Caco-2 (cell line): ENCODE data around the gene ARHGAP45. TPM values are rescaled to one million over a fixed set of nuclear protein-coding genes. Genes with fewer than 3 reads are reported as not detected.

Experiments
- BruUV-seq: library from RNA; stranded (reverse); fragments of 400-500 nt; replicated peaks from 2 replicates; lab custom pipeline; 2021; lab: Mats Ljungman, UMichigan
- CTCF ChIA-PET: fragments of 300-600 bp; sonication (Branson Sonifier 250); formaldehyde crosslinking; loops from one replicate; lab custom pipeline; 2022; ENCODE audit warnings: antibody characterized with exemption; lab: Charles Lee
- POLR2A ChIA-PET: fragments of 300-600 bp; sonication (Branson Sonifier 250); formaldehyde crosslinking; loops from one replicate; lab custom pipeline; 2022; ENCODE audit warnings: antibody characterized with exemption; lab: Charles Lee
- DNase-seq, 2 experiments: peaks; one replicate each; pipeline versions ENCODE4 v3.0.0 to v3.0.0-alpha.2; 2020 to 2022
- H3K27me3 ChIP-seq: replicated peaks from 2 replicates; pipeline ENCODE4 v1.6.0; 2011; ENCODE audit warnings: low read length; ENCODE audit not compliant: control insufficient read depth, insufficient read depth
- H3K36me3 ChIP-seq: 2 replicates; pipeline ENCODE4 v1.5.1; 2011; ENCODE audit warnings: low read length; ENCODE audit not compliant: control insufficient read depth, insufficient read depth
- H3K4me1 ChIP-seq: fragments of 250-450 bp; sonication (Bioruptor Pico); 2 replicates; pipeline ENCODE4 v1.5.1; 2020; ENCODE audit warnings: mild to moderate bottlenecking
- H3K4me3 ChIP-seq: 2 replicates; pipeline ENCODE4 v1.5.1; 2011; ENCODE audit warnings: low read depth, mild to moderate bottlenecking, control low read depth, low read length
- H3K9me3 ChIP-seq: fragments of 250-450 bp; sonication (Bioruptor Pico); 2 replicates; pipeline ENCODE4 v1.5.1; 2020; ENCODE audit warnings: mild to moderate bottlenecking, moderate library complexity
- H3K27ac Mint-ChIP-seq: one replicate; pipeline ENCODE4 v1.8.0; 2022; ENCODE audit warnings: mixed read lengths; ENCODE audit not compliant: unreplicated experiment
- H3K27me3 Mint-ChIP-seq: one replicate; pipeline ENCODE4 v1.8.0; 2022; ENCODE audit warnings: mixed read lengths; ENCODE audit not compliant: insufficient read depth, unreplicated experiment
- H3K36me3 Mint-ChIP-seq: one replicate; pipeline ENCODE4 v1.8.0; 2022; ENCODE audit warnings: mild to moderate bottlenecking, mixed read lengths; ENCODE audit not compliant: insufficient read depth, unreplicated experiment
- H3K4me1 Mint-ChIP-seq: one replicate; pipeline ENCODE4 v1.8.0; 2022; ENCODE audit warnings: low read depth, mixed read lengths; ENCODE audit not compliant: unreplicated experiment
- H3K4me3 Mint-ChIP-seq: one replicate; pipeline ENCODE4 v1.8.0; 2022; ENCODE audit warnings: mild to moderate bottlenecking, moderate library complexity, mixed read lengths; ENCODE audit not compliant: unreplicated experiment
- H3K9me3 Mint-ChIP-seq: one replicate; pipeline ENCODE4 v1.8.0; 2022; ENCODE audit warnings: mixed read lengths; ENCODE audit not compliant: unreplicated experiment
- intact Hi-C: fragments of 100-400 bp; cut with micrococcal nuclease; formaldehyde crosslinking; loops from one replicate; pipeline ENCODE4 v1.10.0; 2022; ENCODE audit not compliant: unreplicated experiment
- total RNA-seq: library from RNA; stranded (reverse); gene quantifications from 2 replicates; pipeline ENCODE4 v1.2.3, GENCODE V29; 2022
- TF ChIP-seq, protein P1 (sequence below), 2 experiments: fragments of 200-600 bp in 1 of 2; IDR thresholded peaks; 1 replicate in 1 of 2; 2 replicates in 1 of 2; pipeline versions ENCODE4 v1.5.1 to v1.8.0; 2011 to 2022; ENCODE audit warnings: antibody characterized with exemption in 1 of 2, control low read depth in 1 of 2, inconsistent platforms in 1 of 2, low read depth in 1 of 2, low read length in 1 of 2, mild to moderate bottlenecking in 1 of 2, moderate library complexity in 1 of 2; ENCODE audit not compliant: insufficient read depth in 1 of 2, severe bottlenecking in 1 of 2, unreplicated experiment in 1 of 2

Gene ARHGAP45
- total RNA-seq, 1 experiment from 2014 or later, result 38.6 TPM

DNA sequence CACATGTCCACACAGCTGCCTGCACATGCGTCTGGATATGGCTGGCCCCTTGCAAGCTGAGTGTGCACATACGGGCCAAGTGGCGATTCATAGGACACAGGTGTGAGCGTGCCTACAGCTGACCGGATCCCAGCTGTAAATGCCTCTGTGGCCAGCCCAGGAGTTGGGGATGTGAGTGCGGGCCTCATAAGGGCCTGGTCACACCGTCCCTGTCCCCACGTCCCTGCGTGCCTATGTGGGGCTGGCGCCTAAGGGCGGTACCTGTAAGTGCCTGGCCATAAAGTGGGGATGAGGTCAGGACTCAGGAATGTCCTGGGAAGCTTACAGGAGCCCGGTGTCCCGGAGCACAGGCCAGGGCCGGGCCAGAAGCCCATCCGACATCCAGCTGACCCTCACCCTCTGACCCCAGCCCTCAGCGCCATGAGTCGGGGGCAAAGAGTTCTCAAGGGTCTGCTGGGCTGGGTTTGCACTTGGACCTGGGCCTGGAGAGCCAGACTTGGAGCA, 1.3 kb upstream of the ARHGAP45 start:
- POLR2A ChIA-PET, result interaction anchor here (0.5 to 3.3 kb wide), 12 partner anchors 10 to 313 kb away, joined by 3 to 33 read pairs (median 4); partner anchors contain the start of genes ABCA7, CIRBP, CNN2 and GPX4
- H3K27me3 Mint-ChIP-seq, result no peaks in the 10 kb centered on the region
- peaks cover 49% of the 10 kb centered on the region for H3K36me3 Mint-ChIP-seq
- H3K4me1 Mint-ChIP-seq, result no peaks in the 10 kb centered on the region
- TF ChIP-seq, protein P1, sequence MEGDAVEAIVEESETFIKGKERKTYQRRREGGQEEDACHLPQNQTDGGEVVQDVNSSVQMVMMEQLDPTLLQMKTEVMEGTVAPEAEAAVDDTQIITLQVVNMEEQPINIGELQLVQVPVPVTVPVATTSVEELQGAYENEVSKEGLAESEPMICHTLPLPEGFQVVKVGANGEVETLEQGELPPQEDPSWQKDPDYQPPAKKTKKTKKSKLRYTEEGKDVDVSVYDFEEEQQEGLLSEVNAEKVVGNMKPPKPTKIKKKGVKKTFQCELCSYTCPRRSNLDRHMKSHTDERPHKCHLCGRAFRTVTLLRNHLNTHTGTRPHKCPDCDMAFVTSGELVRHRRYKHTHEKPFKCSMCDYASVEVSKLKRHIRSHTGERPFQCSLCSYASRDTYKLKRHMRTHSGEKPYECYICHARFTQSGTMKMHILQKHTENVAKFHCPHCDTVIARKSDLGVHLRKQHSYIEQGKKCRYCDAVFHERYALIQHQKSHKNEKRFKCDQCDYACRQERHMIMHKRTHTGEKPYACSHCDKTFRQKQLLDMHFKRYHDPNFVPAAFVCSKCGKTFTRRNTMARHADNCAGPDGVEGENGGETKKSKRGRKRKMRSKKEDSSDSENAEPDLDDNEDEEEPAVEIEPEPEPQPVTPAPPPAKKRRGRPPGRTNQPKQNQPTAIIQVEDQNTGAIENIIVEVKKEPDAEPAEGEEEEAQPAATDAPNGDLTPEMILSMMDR (IDR thresholded peaks at IDR 0.05; ENCODE audit: insufficient read depth in 1 of 2, low read depth in 1 of 2, low read length in 1 of 2, severe bottlenecking in 1 of 2, unreplicated experiment in 1 of 2), result no peak
- Histone ChIP-seq H3K36me3 (no peaks in the 10 kb centered on the region), H3K4me3 (peak overlapping the region; percentile 61), H3K27me3 (no peaks in the 10 kb centered on the region), H3K9me3 (no peaks in the 10 kb centered on the region), H3K4me1 (peaks cover 15% of the 10 kb centered on the region)
- no TSS peak for BruUV-seq
- H3K4me3 Mint-ChIP-seq, result peak overlapping the region; percentile 84
- DNase-seq, result peak; percentile 82 to 92
- H3K9me3 Mint-ChIP-seq, result no peaks in the 10 kb centered on the region
- H3K27ac Mint-ChIP-seq, result peak overlapping the region; percentile 77
- CTCF ChIA-PET, result interaction anchor here (0.7 to 2.6 kb wide), 5 partner anchors 10 to 201 kb away, joined by 3 to 8 read pairs (median 4); partner anchors contain the start of gene CNN2
- intact Hi-C loops, result loop anchor here (1.0 to 2.0 kb wide), 3 partner anchors 10 to 44 kb away; partner anchors contain the start of genes GPX4, RNU6-2 and TMEM259

DNA sequence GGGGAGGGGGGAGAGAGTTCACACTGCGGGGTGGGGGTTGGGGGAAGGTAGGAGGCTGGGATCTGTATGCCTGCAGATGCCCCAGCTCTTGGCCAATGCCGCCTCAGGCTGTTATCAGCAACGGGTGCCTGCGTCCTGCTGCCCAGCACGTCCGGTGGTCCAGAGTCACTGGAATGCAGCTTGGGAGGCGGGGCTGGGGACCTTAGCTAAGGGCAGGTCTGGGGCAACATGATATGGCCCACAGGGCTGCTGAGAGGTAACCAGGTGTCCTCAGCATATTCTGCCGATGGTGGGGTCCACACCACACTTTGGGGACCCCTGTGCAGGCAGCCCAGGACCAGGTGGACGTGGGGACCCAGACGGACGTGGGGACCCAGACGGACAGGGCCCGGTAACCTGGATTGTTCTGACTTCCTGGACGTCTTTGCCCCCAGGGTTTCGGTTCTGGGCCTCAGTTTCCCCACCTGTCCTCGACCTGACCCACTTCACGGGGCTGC, 668 bp upstream of the ARHGAP45 start:
- TSS peak; percentile 42 for BruUV-seq
- Histone ChIP-seq H3K9me3 (no peaks in the 10 kb centered on the region), H3K27me3 (no peaks in the 10 kb centered on the region), H3K36me3 (no peaks in the 10 kb centered on the region), H3K4me3 (peak overlapping the region; percentile 61), H3K4me1 (peaks cover 15% of the 10 kb centered on the region)
- no peaks in the 10 kb centered on the region for H3K4me1 Mint-ChIP-seq
- CTCF ChIA-PET, result interaction anchor here (1.0 to 2.6 kb wide), 3 partner anchors 40 to 200 kb away, joined by 4 to 8 read pairs (median 6); partner anchors contain the start of gene CNN2
- H3K27ac Mint-ChIP-seq, result peak overlapping the region; percentile 77
- DNase-seq, result peak; percentile 81 to 91
- TF ChIP-seq, protein P1 (IDR thresholded peaks at IDR 0.05; ENCODE audit: insufficient read depth in 1 of 2, low read depth in 1 of 2, low read length in 1 of 2, severe bottlenecking in 1 of 2, unreplicated experiment in 1 of 2), result no peak
- H3K36me3 Mint-ChIP-seq, result peaks cover 49% of the 10 kb centered on the region
- H3K9me3 Mint-ChIP-seq, result no peaks in the 10 kb centered on the region
- H3K4me3 Mint-ChIP-seq, result peak overlapping the region; percentile 84
- POLR2A ChIA-PET, result interaction anchor here (0.7 to 3.3 kb wide), 6 partner anchors 32 to 314 kb away, joined by 3 to 33 read pairs (median 5); partner anchors contain the start of genes CIRBP, CNN2, GPX4 and WDR18
- intact Hi-C loops, result no loop called here
- no peaks in the 10 kb centered on the region for H3K27me3 Mint-ChIP-seq

DNA sequence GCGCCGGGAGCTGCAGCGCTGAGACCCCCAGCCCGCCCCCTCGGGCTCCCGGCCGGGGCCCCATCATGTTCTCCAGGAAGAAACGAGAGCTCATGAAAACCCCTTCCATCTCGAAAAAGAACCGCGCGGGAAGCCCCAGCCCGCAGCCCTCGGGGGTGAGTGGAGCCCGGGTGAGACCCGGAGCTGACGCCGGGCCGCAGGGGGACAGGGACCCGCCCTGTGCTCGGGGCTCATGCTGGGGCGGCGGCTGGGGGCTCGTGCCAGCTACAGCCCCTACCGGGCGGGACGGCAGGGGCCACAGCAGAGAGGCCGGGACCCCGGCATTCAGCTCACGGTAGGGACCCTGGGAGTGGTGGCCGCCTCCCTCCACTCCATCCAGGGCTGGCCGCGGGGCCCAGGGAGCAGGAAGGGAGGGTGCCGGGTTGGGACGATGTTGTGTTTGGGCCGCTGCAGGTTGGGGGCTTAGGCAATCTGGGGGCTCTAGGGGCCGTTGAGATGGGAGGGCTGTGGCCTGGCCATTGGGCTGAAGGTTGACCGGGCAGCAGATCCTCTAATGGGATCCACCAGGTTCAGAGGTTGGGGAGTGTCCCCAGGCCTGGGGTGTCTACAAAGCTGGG, 482 bp downstream of the ARHGAP45 start:
- CTCF ChIA-PET, result no interaction called here
- no peak overlapping the region for H3K4me3 ChIP-seq

More for the DNA sequence above, 482 bp downstream of the ARHGAP45 start:
- no peak for DNase-seq
- POLR2A ChIA-PET, result interaction anchor here (3.3 kb wide), 1 partner anchor 37 kb away, joined by 19 read pairs; the partner anchor contains the start of gene GPX4
- Mint-ChIP-seq H3K27ac (no peak overlapping the region), H3K9me3 (no peaks in the 10 kb centered on the region), H3K4me3 (no peak overlapping the region), H3K27me3 (no peaks in the 10 kb centered on the region), H3K4me1 (peaks cover 7% of the 10 kb centered on the region), H3K36me3 (peaks cover 50% of the 10 kb centered on the region)
- Histone ChIP-seq H3K27me3 (no peaks in the 10 kb centered on the region), H3K4me1 (peaks cover 15% of the 10 kb centered on the region), H3K36me3 (no peaks in the 10 kb centered on the region), H3K9me3 (no peaks in the 10 kb centered on the region)
- BruUV-seq, result no TSS peak
- intact Hi-C loops, result no loop called here
- TF ChIP-seq, protein P1 (IDR thresholded peaks at IDR 0.05; ENCODE audit: insufficient read depth in 1 of 2, low read depth in 1 of 2, low read length in 1 of 2, severe bottlenecking in 1 of 2, unreplicated experiment in 1 of 2), result no peak
